H9 (cell line): ENCODE data around the gene ZNF213. TPM values are rescaled to one million over a fixed set of nuclear protein-coding genes. Genes with fewer than 3 reads are reported as not detected.
"Not testable (repeated sequence)": the region's sequence is repeated elsewhere in the genome, so short reads cannot be mapped to it uniquely, and the experiment has no call there.

ENCODE experiments used
- DNase-seq: peaks from one replicate; pipeline ENCODE4 v3.0.0-alpha.2; 2017
- H2AFZ ChIP-seq: one replicate; pipeline ENCODE4 v1.6.1; 2013; ENCODE audit warnings: mild to moderate bottlenecking, low read length, control low read depth, moderate library complexity
- H2AK5ac ChIP-seq: 2 replicates; pipeline ENCODE4 v1.6.1; 2013; ENCODE audit warnings: low read length, control low read depth, mixed read lengths; ENCODE audit not compliant: insufficient read length
- H2BK120ac ChIP-seq: one replicate; pipeline ENCODE4 v1.6.1; 2013; ENCODE audit warnings: low read depth, mild to moderate bottlenecking, low read length, control low read depth, inconsistent platforms; ENCODE audit not compliant: poor library complexity, severe bottlenecking
- H2BK12ac ChIP-seq: 2 replicates; pipeline ENCODE4 v1.6.1; 2013; ENCODE audit warnings: low read length, control low read depth, mixed read lengths, low read depth; ENCODE audit not compliant: insufficient read length
- H2BK15ac ChIP-seq: 2 replicates; pipeline ENCODE4 v1.6.1; 2013; ENCODE audit warnings: low read depth, low read length, control low read depth
- H2BK20ac ChIP-seq: one replicate; pipeline ENCODE4 v1.6.1; 2013; ENCODE audit warnings: low read depth, mild to moderate bottlenecking, low read length, control low read depth, inconsistent platforms; ENCODE audit not compliant: poor library complexity, severe bottlenecking
- H2BK5ac ChIP-seq: 2 replicates; pipeline ENCODE4 v1.6.1; 2013; ENCODE audit warnings: low read length, control low read depth, mixed read lengths; ENCODE audit not compliant: insufficient read length
- H3K14ac ChIP-seq: 2 replicates; pipeline ENCODE4 v1.6.1; 2013; ENCODE audit warnings: low read length, control low read depth; ENCODE audit not compliant: insufficient read depth
- H3K18ac ChIP-seq: 2 replicates; pipeline ENCODE4 v1.6.1; 2013; ENCODE audit warnings: low read depth, mild to moderate bottlenecking, mixed read lengths, low read length, control low read depth; ENCODE audit not compliant: insufficient read length
- H3K23ac ChIP-seq: 2 replicates; pipeline ENCODE4 v1.6.1; 2013; ENCODE audit warnings: low read length, control low read depth, mixed read lengths, low read depth; ENCODE audit not compliant: insufficient read length
- H3K23me2 ChIP-seq: 2 replicates; pipeline ENCODE4 v1.6.1; 2013; ENCODE audit warnings: low read depth, mild to moderate bottlenecking, mixed read lengths, low read length, control low read depth; ENCODE audit not compliant: insufficient read length, poor library complexity, severe bottlenecking
- H3K27ac ChIP-seq: 2 replicates; pipeline ENCODE4 v1.5.1; 2013; ENCODE audit warnings: low read length, control low read depth, mixed read lengths, low read depth; ENCODE audit not compliant: insufficient read length
- H3K27me3 ChIP-seq: 2 replicates; pipeline ENCODE4 v1.6.1; 2013; ENCODE audit warnings: low read length, control low read depth, inconsistent platforms; ENCODE audit not compliant: insufficient read depth
- H3K4ac ChIP-seq: 2 replicates; pipeline ENCODE4 v1.6.1; 2013; ENCODE audit warnings: low read depth, mild to moderate bottlenecking, control low read depth, inconsistent platforms, low read length, moderate library complexity
- H3K4me1 ChIP-seq: 2 replicates; pipeline ENCODE4 v1.6.1; 2013; ENCODE audit warnings: low read length, control low read depth, inconsistent platforms; ENCODE audit not compliant: insufficient read depth
- H3K4me2 ChIP-seq: 2 replicates; pipeline ENCODE4 v1.6.1; 2013; ENCODE audit warnings: low read length, control low read depth, mixed read lengths; ENCODE audit not compliant: insufficient read length, insufficient read depth
- H3K56ac ChIP-seq: 2 replicates; pipeline ENCODE4 v1.6.1; 2013; ENCODE audit warnings: low read depth, mild to moderate bottlenecking, mixed read lengths, low read length, control low read depth; ENCODE audit not compliant: insufficient read length
- H3K79me1 ChIP-seq: 2 replicates; pipeline ENCODE4 v1.6.1; 2013; ENCODE audit warnings: low read depth, mild to moderate bottlenecking, moderate library complexity, low read length, control low read depth, inconsistent platforms; ENCODE audit not compliant: insufficient read depth, poor library complexity, severe bottlenecking
- H3K79me2 ChIP-seq: 2 replicates; pipeline ENCODE4 v1.6.1; 2013; ENCODE audit warnings: low read length, control low read depth, inconsistent platforms; ENCODE audit not compliant: insufficient read depth
- H3K9ac ChIP-seq: 2 replicates; pipeline ENCODE4 v1.6.1; 2013; ENCODE audit warnings: low read length, control low read depth, mixed read lengths; ENCODE audit not compliant: insufficient read length; ENCODE audit errors: extremely low read depth
- H3K9me3 ChIP-seq: one replicate; pipeline ENCODE4 v1.6.1; 2013; ENCODE audit warnings: low read depth, low read length, inconsistent platforms; ENCODE audit not compliant: control insufficient read depth
- H3T11ph ChIP-seq: one replicate; pipeline ENCODE4 v1.6.1; 2013; ENCODE audit warnings: mild to moderate bottlenecking, low read length, control low read depth, inconsistent platforms
- H4K20me1 ChIP-seq: one replicate; pipeline ENCODE4 v1.6.1; 2013; ENCODE audit not compliant: control insufficient read depth, insufficient read length, insufficient read depth
- H4K5ac ChIP-seq: 2 replicates; pipeline ENCODE4 v1.6.1; 2013; ENCODE audit warnings: low read depth, mild to moderate bottlenecking, mixed read lengths, low read length, control low read depth; ENCODE audit not compliant: insufficient read length
- H4K8ac ChIP-seq: replicated peaks from 2 replicates; pipeline ENCODE4 v1.6.1; 2013; ENCODE audit warnings: low read length, control low read depth, mixed read lengths, low read depth; ENCODE audit not compliant: insufficient read length
- H4K91ac ChIP-seq: 2 replicates; pipeline ENCODE4 v1.6.1; 2013; ENCODE audit warnings: low read depth, mild to moderate bottlenecking, moderate library complexity, mixed read lengths, low read length, control low read depth; ENCODE audit not compliant: insufficient read length
- H3K27ac Mint-ChIP-seq, 3 experiments: 2 replicates in 2 of 3; 3 replicates in 1 of 3; pipeline ENCODE4 v1.8.0; 2020 to 2021; ENCODE audit warnings: mixed read lengths in 3 of 3, mild to moderate bottlenecking in 1 of 3, moderate library complexity in 1 of 3
- H3K27me3 Mint-ChIP-seq: 2 replicates; pipeline ENCODE4 v1.8.0; 2021; ENCODE audit warnings: low read depth, mild to moderate bottlenecking, moderate library complexity, mixed read lengths
- H3K36me3 Mint-ChIP-seq, 3 experiments: 2 replicates in 2 of 3; 3 replicates in 1 of 3; pipeline ENCODE4 v1.8.0; 2020 to 2021; ENCODE audit warnings: low read depth in 3 of 3, mixed read lengths in 3 of 3; ENCODE audit not compliant: insufficient read depth in 1 of 3
- H3K4me1 Mint-ChIP-seq, 2 experiments: 2 replicates each; pipeline ENCODE4 v1.8.0; 2020; ENCODE audit warnings: mixed read lengths in 2 of 2
- H3K4me3 Mint-ChIP-seq, 2 experiments: 2 replicates in 1 of 2; 3 replicates in 1 of 2; pipeline ENCODE4 v1.8.0; 2020 to 2021; ENCODE audit warnings: mild to moderate bottlenecking in 2 of 2, mixed read lengths in 2 of 2, moderate library complexity in 1 of 2
- H3K9me3 Mint-ChIP-seq, 2 experiments: 2 replicates in 1 of 2; 3 replicates in 1 of 2; pipeline ENCODE4 v1.8.0; 2020; ENCODE audit warnings: mild to moderate bottlenecking in 2 of 2, mixed read lengths in 2 of 2, moderate library complexity in 1 of 2
- CTCF ChIP-seq: fragments of 200-600 bp; sonication (generic); conservative IDR thresholded peaks from 3 replicates; pipeline ENCODE4 v1.8.0; 2021; ENCODE audit warnings: antibody characterized with exemption, mild to moderate bottlenecking
- WGBS: extraction: QIAGEN DNeasy Blood & Tissue Kit; methylation state at CpG from one replicate; pipeline ENCODE4 v1.1.7; 2013; ENCODE audit warnings: missing lambda C conversion rate, low lambda C conversion rate, mixed read lengths; ENCODE audit not compliant: insufficient read length; ENCODE audit errors: extremely low coverage; 5-methylcytosine and 5-hydroxymethylcytosine counted together
- total RNA-seq: library from RNA; stranded (reverse); gene quantifications from 2 replicates; pipeline ENCODE4 v1.2.1, GENCODE V29; 2021

ZNF213 gene
- total RNA-seq, 1 experiment from 2014 or later = 6.4 TPM

GRCh38 chr16:3180445-3180878 is 45.6 kb downstream of the ZNF213 start:
- Histone ChIP-seq H2BK20ac (no peak overlapping the region), H3K27me3 (no peaks in the 10 kb centered on the region; the same call in 1 of the 2 replicates), H4K5ac (no peak overlapping the region), H3K79me2 (no peaks in the 10 kb centered on the region), H2BK12ac (no peak overlapping the region), H3K4ac (no peak overlapping the region), H3K56ac (no peak overlapping the region), H3K27ac (no peak overlapping the region), H3K4me2 (peak overlapping the region; percentile 56), H3T11ph (no peak overlapping the region), H3K23ac (no peak overlapping the region), H4K8ac (no peak overlapping the region), H3K79me1 (no peaks in the 10 kb centered on the region), H2AFZ (no peak overlapping the region), H4K20me1 (no peaks in the 10 kb centered on the region), H2AK5ac (no peak overlapping the region), H2BK15ac (no peak overlapping the region), H3K14ac (no peak overlapping the region), H3K9me3 (no peaks in the 10 kb centered on the region), H2BK5ac (no peak overlapping the region), H3K9ac (no peak overlapping the region), H4K91ac (no peak overlapping the region), H2BK120ac (no peak overlapping the region), H3K4me1 (no peaks in the 10 kb centered on the region), H3K18ac (no peak overlapping the region), H3K23me2 (peaks cover 20% of the 10 kb centered on the region)
- TF ChIP-seq CTCF = no peak
- H3K27me3 Mint-ChIP-seq = peaks cover 74% of the 10 kb centered on the region
- no CpG with 5 or more reads among the region's 21 CpGs for WGBS
- H3K27ac Mint-ChIP-seq = no peak overlapping the region
- peak; percentile 76 for DNase-seq
- peaks cover 0 to 2% (median 0%) of the 10 kb centered on the region in 3 experiments; a peak in 2 of 7 replicates for H3K36me3 Mint-ChIP-seq
- peaks cover 6 to 7% of the 10 kb centered on the region in 2 experiments; a peak in 4 of 5 replicates for H3K9me3 Mint-ChIP-seq
- H3K4me3 Mint-ChIP-seq = peak overlapping the region; percentile 86 to 88
- H3K4me1 Mint-ChIP-seq = peaks cover 15 to 19% of the 10 kb centered on the region in 2 experiments

DNA sequence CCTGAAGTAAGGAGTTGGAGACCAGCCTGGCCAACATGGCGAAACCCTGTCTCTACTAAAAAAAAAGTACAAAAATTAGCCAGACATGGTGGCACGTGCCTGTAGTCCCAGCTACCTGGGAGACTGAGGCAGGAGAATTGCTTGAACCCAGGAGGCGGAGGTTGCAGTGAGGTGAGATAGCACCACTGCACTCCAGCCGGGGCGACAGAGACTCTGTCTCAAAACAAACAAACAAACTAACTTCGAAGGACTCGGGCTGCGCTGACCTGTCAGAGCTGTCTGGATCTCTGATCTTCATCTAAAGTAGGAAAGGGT is 47.4 kb downstream of the ZNF213 start:
- not testable (repeated sequence) for H2BK12ac ChIP-seq, H3K9me3 ChIP-seq, H3K79me2 ChIP-seq, H2BK5ac ChIP-seq, H4K5ac ChIP-seq, H3K4me1 ChIP-seq, H2AFZ ChIP-seq, H3K9ac ChIP-seq, DNase-seq, H3K27ac ChIP-seq, H2BK20ac ChIP-seq, H3K56ac ChIP-seq, H3K14ac ChIP-seq, H2BK120ac ChIP-seq, H3T11ph ChIP-seq, H4K20me1 ChIP-seq, H4K8ac ChIP-seq, H3K36me3 Mint-ChIP-seq, H3K18ac ChIP-seq, H3K9me3 Mint-ChIP-seq, H3K79me1 ChIP-seq, H3K27me3 ChIP-seq, H3K23ac ChIP-seq, H3K4ac ChIP-seq, H2BK15ac ChIP-seq, H4K91ac ChIP-seq, H2AK5ac ChIP-seq
- Mint-ChIP-seq H3K4me1 (peaks cover 16 to 21% of the 10 kb centered on the region in 2 experiments), H3K27me3 (peaks cover 73% of the 10 kb centered on the region), H3K4me3 (peak overlapping the region; percentile 87 to 97), H3K27ac (0 out of 7 replicates have a peak overlapping the region, but pooled peaks of 1 of the 3 experiments have one; percentile 33)
- Histone ChIP-seq H3K23me2 (peaks cover 20% of the 10 kb centered on the region), H3K4me2 (peak overlapping the region; percentile 61)
- no CpG with 5 or more reads among the region's 8 CpGs for WGBS
